ENCODE measurements around the gene SPON2.

- no peak for TF ChIP-seq CTCF (IDR thresholded peaks at IDR 0.05; ENCODE audit: borderline replicate concordance, extremely low read depth, low read length, poor library complexity, severe bottlenecking)
- no peak for TF ChIP-seq EZH2 (IDR thresholded peaks at IDR 0.05; ENCODE audit: borderline replicate concordance, low read depth, low read length, severe bottlenecking)
Observed at GRCh38 chr4:1221155-1221870, 48.9 kb upstream of the SPON2 start.

Data from DND-41 (cell line).